ENCODE measurements around the gene USP53.
"Not testable (repeated sequence)": the region's sequence is repeated elsewhere in the genome, so short reads cannot be mapped to it uniquely, and the experiment has no call there.

Gene USP53

GRCh38 chr4:119172223-119172622 is 40.3 kb upstream of the USP53 start:
- no peaks in the 10 kb centered on the region for H3K4me1 ChIP-seq (ENCODE audit: control insufficient read depth, low read length)
- no peaks in the 10 kb centered on the region for H3K9me2 ChIP-seq (replicated peaks; ENCODE audit: control insufficient read depth, low read length)
- H3K4me3 ChIP-seq (ENCODE audit: low read length) = no peak overlapping the region
- no peaks in the 10 kb centered on the region for H3K79me2 ChIP-seq (ENCODE audit: control insufficient read depth, low read length)
- H3K9me3 ChIP-seq (ENCODE audit: control insufficient read depth, insufficient read depth, low read length) = no peaks in the 10 kb centered on the region
- H3K27me3 ChIP-seq (ENCODE audit: control insufficient read depth, low read length) = no peaks in the 10 kb centered on the region
- TF ChIP-seq EZH2phosphoT487 (IDR thresholded peaks at IDR 0.05; ENCODE audit: borderline replicate concordance, low read length) = no peak
- no peak for TF ChIP-seq CTCF (IDR thresholded peaks at IDR 0.05; ENCODE audit: low read depth, low read length, poor library complexity, severe bottlenecking)
- no peak overlapping the region for H3K4me2 ChIP-seq (ENCODE audit: low read length)
- no peaks in the 10 kb centered on the region for H3F3A ChIP-seq (ENCODE audit: control insufficient read depth, insufficient read depth)
- no peaks in the 10 kb centered on the region for H3K36me3 ChIP-seq (ENCODE audit: control insufficient read depth, low read length)
- H3K27ac ChIP-seq (ENCODE audit: low read depth, low read length) = no peak overlapping the region
- no peaks in the 10 kb centered on the region for H4K20me1 ChIP-seq (ENCODE audit: control insufficient read depth, insufficient read depth, low read depth, low read length)

DNA sequence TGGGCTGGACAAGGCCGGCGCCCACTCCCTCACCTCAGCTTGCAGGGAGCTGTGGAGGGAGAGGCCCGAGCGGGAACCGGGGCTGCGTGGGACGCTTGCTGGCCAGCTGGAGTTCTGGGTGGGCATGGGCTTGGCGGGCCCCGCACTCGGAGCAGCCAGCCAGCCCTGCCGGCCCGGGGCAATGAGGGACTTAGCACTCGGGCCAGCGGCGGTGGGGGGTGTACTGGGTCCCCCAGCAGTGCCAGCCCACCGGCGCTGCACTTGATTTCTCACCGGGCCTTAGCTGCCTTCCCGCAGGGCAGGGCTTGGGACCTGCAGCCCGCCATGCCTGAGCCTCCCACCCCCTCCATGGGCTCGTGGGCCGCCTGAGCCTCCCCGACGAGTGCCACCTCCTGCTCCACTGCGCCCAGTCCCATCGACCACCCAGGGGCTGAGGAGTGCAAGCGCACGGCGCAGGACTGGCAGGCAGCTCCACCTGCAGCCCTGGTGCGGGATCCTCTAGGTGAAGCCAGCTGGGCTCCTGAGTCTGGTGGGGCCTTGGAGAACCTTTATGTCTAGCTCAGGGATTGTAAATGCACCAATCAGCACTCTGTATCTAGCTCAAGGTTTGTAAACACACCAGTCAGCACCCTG is 38.7 kb upstream of the USP53 start:
- H3K9me2 ChIP-seq (replicated peaks; ENCODE audit: control insufficient read depth, low read length); H3F3A ChIP-seq (ENCODE audit: control insufficient read depth, insufficient read depth); H3K4me2 ChIP-seq (ENCODE audit: low read length); H3K27ac ChIP-seq (ENCODE audit: low read depth, low read length); H3K4me3 ChIP-seq (ENCODE audit: low read length); H3K4me1 ChIP-seq (ENCODE audit: control insufficient read depth, low read length); H3K27me3 ChIP-seq (ENCODE audit: control insufficient read depth, low read length); H3K79me2 ChIP-seq (ENCODE audit: control insufficient read depth, low read length); H4K20me1 ChIP-seq (ENCODE audit: control insufficient read depth, insufficient read depth, low read depth, low read length); H3K9me3 ChIP-seq (ENCODE audit: control insufficient read depth, insufficient read depth, low read length); H3K36me3 ChIP-seq (ENCODE audit: control insufficient read depth, low read length): not testable (repeated sequence)

DNA sequence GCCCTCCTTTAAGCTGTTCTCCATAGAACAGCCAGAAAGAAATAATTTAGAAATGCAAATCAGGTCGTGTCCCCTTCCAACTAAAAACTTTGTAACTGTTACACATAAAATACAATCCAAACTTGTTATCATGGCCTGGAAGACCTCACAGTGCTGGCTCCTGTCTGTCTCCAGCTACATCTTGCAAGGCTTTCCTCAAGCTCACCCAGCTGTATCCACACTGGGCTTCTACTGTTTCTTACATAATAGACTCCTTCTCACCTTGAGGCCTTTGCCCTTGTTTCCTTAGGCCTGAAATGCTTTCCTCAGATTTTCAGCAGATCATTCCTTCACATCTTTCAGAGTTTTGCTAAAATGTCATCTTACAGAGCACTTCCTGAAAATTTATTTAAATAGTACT is 33.5 kb upstream of the USP53 start:
- Histone ChIP-seq H3K9me2 (replicated peaks; ENCODE audit: control insufficient read depth, low read length) (no peaks in the 10 kb centered on the region), H3K4me3 (ENCODE audit: low read length) (no peak overlapping the region), H3K27me3 (ENCODE audit: control insufficient read depth, low read length) (no peaks in the 10 kb centered on the region), H3K27ac (ENCODE audit: low read depth, low read length) (no peak overlapping the region), H3K4me1 (ENCODE audit: control insufficient read depth, low read length) (0 out of 2 replicates have a peak, but pooled peaks cover 4% of the 10 kb centered on the region), H3K79me2 (ENCODE audit: control insufficient read depth, low read length) (no peaks in the 10 kb centered on the region), H3K36me3 (ENCODE audit: control insufficient read depth, low read length) (no peaks in the 10 kb centered on the region), H4K20me1 (ENCODE audit: control insufficient read depth, insufficient read depth, low read depth, low read length) (no peaks in the 10 kb centered on the region), H3K9me3 (ENCODE audit: control insufficient read depth, insufficient read depth, low read length) (no peaks in the 10 kb centered on the region), H3K4me2 (ENCODE audit: low read length) (no peak overlapping the region), H3F3A (ENCODE audit: control insufficient read depth, insufficient read depth) (no peaks in the 10 kb centered on the region)
- TF ChIP-seq EZH2phosphoT487 (IDR thresholded peaks at IDR 0.05; ENCODE audit: borderline replicate concordance, low read length) (no peak), CTCF (IDR thresholded peaks at IDR 0.05; ENCODE audit: low read depth, low read length, poor library complexity, severe bottlenecking) (no peak)

DNA sequence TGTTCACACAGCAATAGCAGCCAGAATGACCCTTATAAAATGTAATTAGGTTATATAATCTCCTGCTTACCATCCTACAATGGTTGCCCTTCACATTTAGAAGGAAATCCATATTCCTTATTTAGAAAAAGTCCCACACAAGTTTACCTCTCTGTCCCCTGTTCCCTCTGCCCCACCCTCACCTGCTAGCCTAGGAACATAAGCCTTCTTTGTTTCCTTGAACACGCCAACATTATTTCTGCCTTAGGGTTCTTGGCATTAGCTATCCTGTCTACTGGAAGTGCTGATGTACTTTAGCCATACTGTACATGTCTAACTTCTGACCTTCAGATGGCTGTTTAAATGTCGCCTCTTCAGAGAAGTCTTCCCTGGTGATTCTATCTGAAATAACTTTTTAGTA is 28.4 kb upstream of the USP53 start:
- Histone ChIP-seq H4K20me1 (ENCODE audit: control insufficient read depth, insufficient read depth, low read depth, low read length) (no peaks in the 10 kb centered on the region), H3K27ac (ENCODE audit: low read depth, low read length) (no peak overlapping the region), H3K36me3 (ENCODE audit: control insufficient read depth, low read length) (no peaks in the 10 kb centered on the region), H3K79me2 (ENCODE audit: control insufficient read depth, low read length) (no peaks in the 10 kb centered on the region), H3K9me3 (ENCODE audit: control insufficient read depth, insufficient read depth, low read length) (no peaks in the 10 kb centered on the region), H3K9me2 (replicated peaks; ENCODE audit: control insufficient read depth, low read length) (no peaks in the 10 kb centered on the region), H3F3A (ENCODE audit: control insufficient read depth, insufficient read depth) (no peaks in the 10 kb centered on the region), H3K27me3 (ENCODE audit: control insufficient read depth, low read length) (no peaks in the 10 kb centered on the region), H3K4me1 (ENCODE audit: control insufficient read depth, low read length) (0 out of 2 replicates have a peak, but pooled peaks cover under 1% of the 10 kb centered on the region), H3K4me2 (ENCODE audit: low read length) (no peak overlapping the region), H3K4me3 (ENCODE audit: low read length) (no peak overlapping the region)
- TF ChIP-seq CTCF (IDR thresholded peaks at IDR 0.05; ENCODE audit: low read depth, low read length, poor library complexity, severe bottlenecking) = no peak
- TF ChIP-seq EZH2phosphoT487 (IDR thresholded peaks at IDR 0.05; ENCODE audit: borderline replicate concordance, low read length) = no peak
